IMR-90 (cell line): ENCODE measurements around the gene NR2F1. TPM values are rescaled to one million over a fixed set of nuclear protein-coding genes. Genes with fewer than 3 reads are reported as not detected.

Experiments
- ATAC-seq: fragments of 200-7000 bp; cut with Tn5 transposase; 2 replicates; pipeline ENCODE4 v1.9.1; 2020; ENCODE audit warnings: low read depth, mild to moderate bottlenecking, moderate library complexity
- BruUV-seq: library from RNA; stranded (reverse); fragments of 400-500 nt; replicated peaks from 2 replicates; lab custom pipeline; 2021; lab: Mats Ljungman, UMichigan
- CTCF ChIA-PET: fragments of 300-600 bp; formaldehyde crosslinking; extraction: SDS; loops from one replicate; lab custom pipeline; 2021; ENCODE audit warnings: antibody characterized with exemption; lab: Yijun Ruan, JAX
- POLR2A ChIA-PET: fragments of 300-600 bp; sonication (Branson Sonifier 250); formaldehyde crosslinking; loops from one replicate; lab custom pipeline; 2022; ENCODE audit warnings: antibody characterized with exemption; ENCODE audit not compliant: unreplicated experiment; lab: Charles Lee
- DNase-seq: peaks from one replicate; pipeline ENCODE4 v3.0.0; 2013
- H2AFZ ChIP-seq: replicated peaks from 2 replicates; pipeline ENCODE3; 2013; ENCODE audit warnings: low read length, mild to moderate bottlenecking; ENCODE audit not compliant: poor library complexity
- H2AK5ac ChIP-seq: 2 replicates; pipeline ENCODE4 v1.6.1; 2013; ENCODE audit warnings: low read depth, low read length, inconsistent platforms
- H2AK9ac ChIP-seq: replicated peaks from 2 replicates; pipeline ENCODE3; 2013; ENCODE audit warnings: mild to moderate bottlenecking, low read depth, low read length, moderate library complexity; ENCODE audit not compliant: poor library complexity
- H2BK120ac ChIP-seq: 2 replicates; pipeline ENCODE4 v1.6.1; 2013; ENCODE audit warnings: low read depth, low read length, inconsistent platforms
- H2BK15ac ChIP-seq: 3 replicates; pipeline ENCODE4 v1.6.1; 2013; ENCODE audit warnings: low read depth, low read length, inconsistent platforms
- H2BK20ac ChIP-seq: 2 replicates; pipeline ENCODE4 v1.6.1; 2013; ENCODE audit warnings: low read depth, mild to moderate bottlenecking, inconsistent platforms, low read length, moderate library complexity
- H2BK5ac ChIP-seq: 2 replicates; pipeline ENCODE4 v1.6.1; 2013; ENCODE audit warnings: mild to moderate bottlenecking, low read depth, low read length, inconsistent platforms; ENCODE audit not compliant: poor library complexity, severe bottlenecking
- H3K14ac ChIP-seq: replicated peaks from 2 replicates; pipeline ENCODE4 v1.6.1; 2013; ENCODE audit warnings: low read depth, low read length, inconsistent platforms
- H3K18ac ChIP-seq: 2 replicates; pipeline ENCODE4 v1.6.1; 2013; ENCODE audit warnings: low read depth, low read length, control low read depth
- H3K23ac ChIP-seq: 2 replicates; pipeline ENCODE4 v1.6.1; 2013; ENCODE audit warnings: low read depth, low read length, inconsistent platforms
- H3K27ac ChIP-seq: 2 replicates; pipeline ENCODE4 v1.5.1; 2013; ENCODE audit warnings: mild to moderate bottlenecking, control low read depth, low read length; ENCODE audit not compliant: insufficient read depth
- H3K27me3 ChIP-seq: 2 replicates; pipeline ENCODE4 v1.6.1; 2013; ENCODE audit warnings: low read length; ENCODE audit not compliant: control insufficient read depth, insufficient read depth
- H3K36me3 ChIP-seq: 2 replicates; pipeline ENCODE4 v1.6.1; 2013; ENCODE audit warnings: low read length, mixed read lengths; ENCODE audit not compliant: control insufficient read depth, insufficient read depth
- H3K4ac ChIP-seq: 2 replicates; pipeline ENCODE4 v1.6.1; 2013; ENCODE audit warnings: low read depth, low read length, inconsistent platforms
- H3K4me1 ChIP-seq: 2 replicates; pipeline ENCODE4 v1.6.1; 2013; ENCODE audit warnings: low read length, mixed read lengths; ENCODE audit not compliant: control insufficient read depth, insufficient read depth
- H3K4me2 ChIP-seq: 2 replicates; pipeline ENCODE4 v1.6.1; 2013; ENCODE audit warnings: low read depth, mild to moderate bottlenecking, control low read depth, low read length, moderate library complexity
- H3K4me3 ChIP-seq: 2 replicates; pipeline ENCODE4 v1.5.1; 2013; ENCODE audit warnings: low read depth, mild to moderate bottlenecking, control low read depth, low read length, moderate library complexity; ENCODE audit not compliant: insufficient read depth
- H3K56ac ChIP-seq: 2 replicates; pipeline ENCODE4 v1.6.1; 2013; ENCODE audit warnings: low read length, inconsistent platforms; ENCODE audit not compliant: insufficient read depth; ENCODE audit errors: extremely low read depth
- H3K79me1 ChIP-seq, 2 experiments: 2 replicates each; pipeline ENCODE4 v1.6.1; 2013; ENCODE audit warnings: low read length in 2 of 2, inconsistent platforms in 1 of 2, low read depth in 1 of 2
- H3K9ac ChIP-seq: 2 replicates; pipeline ENCODE4 v1.6.1; 2013; ENCODE audit warnings: low read depth, low read length, control low read depth
- H3K9me1 ChIP-seq: 2 replicates; pipeline ENCODE4 v1.6.1; 2013; ENCODE audit warnings: low read length, inconsistent platforms; ENCODE audit not compliant: insufficient read depth
- H3K9me3 ChIP-seq: 2 replicates; pipeline ENCODE4 v1.6.1; 2013; ENCODE audit warnings: low read length; ENCODE audit not compliant: control insufficient read depth, insufficient read depth
- H4K20me1 ChIP-seq: 2 replicates; pipeline ENCODE4 v1.6.1; 2013; ENCODE audit warnings: low read length, inconsistent platforms; ENCODE audit not compliant: insufficient read depth
- H4K5ac ChIP-seq: 2 replicates; pipeline ENCODE4 v1.6.1; 2013; ENCODE audit warnings: mild to moderate bottlenecking, low read depth, low read length, control low read depth
- H4K8ac ChIP-seq, 2 experiments: 2 replicates each; pipeline ENCODE4 v1.6.1; 2013; ENCODE audit warnings: low read depth in 2 of 2, low read length in 2 of 2, control low read depth in 1 of 2, inconsistent platforms in 1 of 2
- H4K91ac ChIP-seq: 2 replicates; pipeline ENCODE4 v1.6.1; 2013; ENCODE audit warnings: low read depth, low read length, inconsistent platforms; ENCODE audit not compliant: insufficient read depth
- CHD1 ChIP-seq: IDR thresholded peaks from 2 replicates; pipeline ENCODE4 v1.6.1; 2012; ENCODE audit warnings: low read depth, low read length, improper control_type of control experiment
- CTCF ChIP-seq: conservative IDR thresholded peaks from 2 replicates; pipeline ENCODE4 v1.5.1; 2012; ENCODE audit warnings: mild to moderate bottlenecking, low read depth, low read length, improper control_type of control experiment
- ELK1 ChIP-seq: fragments of 150-350 bp; IDR thresholded peaks from 2 replicates; pipeline ENCODE4 v1.6.1; 2016; ENCODE audit warnings: low read depth, mild to moderate bottlenecking, low read length, moderate library complexity, borderline replicate concordance
- FOS ChIP-seq: fragments of 150-350 bp; IDR thresholded peaks from 2 replicates; pipeline ENCODE4 v1.6.1; 2016; ENCODE audit warnings: low read depth, low read length
- RFX5 ChIP-seq: IDR thresholded peaks from 2 replicates; pipeline ENCODE4 v1.8.0; 2012; ENCODE audit warnings: low read depth, mild to moderate bottlenecking, low read length, moderate library complexity
- WGBS, 2 experiments: methylation state at CpG; one replicate each; pipeline versions ENCODE4 v1.1.5 to v1.1.7; 2013; ENCODE audit warnings: missing lambda C conversion rate in 2 of 2; ENCODE audit not compliant: insufficient read length in 1 of 2; ENCODE audit errors: extremely low coverage in 2 of 2; 5-methylcytosine and 5-hydroxymethylcytosine counted together
- dilution Hi-C: fragments of 300-500 bp; cut with HindIII; formaldehyde crosslinking; loops from one replicate; pipeline ENCODE4 v1.14.3; 2018; ENCODE audit warnings: low sequenced_read_pairs; ENCODE audit not compliant: unreplicated experiment
- in situ Hi-C: fragments of 300-500 bp; cut with MboI; formaldehyde crosslinking; loops from 3 replicates; pipeline ENCODE4 v1.14.3; 2019; ENCODE audit warnings: low sequenced_read_pairs, inconsistent platforms, mixed read lengths
- intact Hi-C: fragments of 100-400 bp; cut with micrococcal nuclease; formaldehyde crosslinking; loops from 2 replicates; pipeline ENCODE4 v1.10.0; 2022
- polyA plus RNA-seq, 3 experiments: library from polyadenylated mRNA; depleted of rRNA; stranded (reverse); fragments of >200 nt; gene quantifications; 2 replicates each; pipeline ENCODE4 v1.2.3, GENCODE V29; 2012; ENCODE audit warnings: low replicate concordance in 1 of 3
- total RNA-seq: library from RNA; depleted of rRNA; stranded (reverse); fragments of >200 nt; gene quantifications from 2 replicates; pipeline ENCODE4 v1.2.3, GENCODE V29; 2012

The NR2F1 gene
- total and polyA plus RNA-seq, 2 of the 4 experiments (the other 2 are of a cell fraction), result 19.0 to 160 TPM

GRCh38 chr5:93580063-93580926, 2.7 kb upstream of the NR2F1 start:
- Histone ChIP-seq H3K4me1 (peaks cover 6% of the 10 kb centered on the region), H2BK120ac (peak overlapping the region; percentile 94), H4K8ac (peak overlapping the region; percentile 79 to 100), H3K18ac (peak overlapping the region; percentile 96), H3K14ac (peak overlapping the region; percentile 95), H3K36me3 (peaks cover 3% of the 10 kb centered on the region), H3K4me2 (peak overlapping the region; percentile 78), H2AK9ac (peak overlapping the region; percentile 93), H4K20me1 (no peaks in the 10 kb centered on the region), H3K9me1 (no peaks in the 10 kb centered on the region), H3K4ac (peak overlapping the region; percentile 98), H2BK20ac (peak overlapping the region; percentile 84; the same call in 1 of the 2 replicates), H3K56ac (peak overlapping the region; percentile 95), H4K91ac (peak overlapping the region; percentile 98), H2BK15ac (peak overlapping the region; percentile 86; the same call in 2 of the 3 replicates), H4K5ac (peak overlapping the region; percentile 67), H2AK5ac (peak overlapping the region; percentile 92), H3K27me3 (no peaks in the 10 kb centered on the region), H3K9me3 (no peaks in the 10 kb centered on the region), H3K23ac (peak overlapping the region; percentile 99), H2BK5ac (peak overlapping the region; percentile 98), H3K27ac (peak overlapping the region; percentile 96), H3K79me1 (peaks cover 13 to 35% of the 10 kb centered on the region in 2 experiments), H3K4me3 (peak overlapping the region; percentile 81), H2AFZ (peak overlapping the region; percentile 91), H3K9ac (peak overlapping the region; percentile 93)
- in situ Hi-C loops, result loop anchor here (10.0 to 25.0 kb wide), 4 partner anchors 335 to 1268 kb away; no protein-coding TSS in a partner anchor
- POLR2A ChIA-PET, result no interaction called here
- intact Hi-C loops, result loop anchor here (2.0 to 10.0 kb wide), 6 partner anchors 393 to 1271 kb away; no protein-coding TSS in a partner anchor
- DNase-seq (peak; percentile 48), ATAC-seq (peak; percentile 1)
- 1% methylated on average over 21 of the region's 73 CpGs; no CpG with 5 or more reads in 1 of the 2 experiments for whole genome bisulfite sequencing, 2 experiments
- BruUV-seq, result no TSS peak
- dilution Hi-C loops, result no loop called here
- CTCF ChIA-PET, result no interaction called here
- TF ChIP-seq CHD1 (peak; percentile 73; the same call in 1 of the 2 replicates), FOS (no peak), ELK1 (no peak), CTCF (no peak), RFX5 (no peak)
